22Rv1 (cell line): ENCODE results near the gene RNASET2.

ENCODE experiments used
- CTCF ChIP-seq: fragments of 450-650 bp; IDR thresholded peaks from 2 replicates; pipeline ENCODE4 v1.5.1; 2017; ENCODE audit warnings: mild to moderate bottlenecking
- ZFX ChIP-seq: fragments of 450-650 bp; IDR thresholded peaks from 2 replicates; pipeline ENCODE4 v1.6.1; 2017; ENCODE audit warnings: antibody characterized with exemption, borderline replicate concordance

- TF ChIP-seq CTCF (no peak), ZFX (no peak)
Measured at GRCh38 chr6:166933396-166933795, 23.0 kb downstream of the RNASET2 start.
